ENCODE measurements around the gene CRYBG2. TPM values are rescaled to one million over a fixed set of nuclear protein-coding genes. Genes with fewer than 3 reads are reported as not detected.

The CRYBG2 gene
- total and polyA plus RNA-seq, 2 of the 13 experiments (the other 11 are each of a cell fraction or from before 2014, with no cell fraction given), result 1.3 to 2.9 TPM

GRCh38 chr1:26289158-26290059 lies 64.5 kb downstream of the CRYBG2 start:
- TF ChIP-seq ARID5B (CRISPR knock-in tag; IDR thresholded peaks at IDR 0.05) (no peak), ZNF451 (CRISPR knock-in tag; IDR thresholded peaks at IDR 0.05) (no peak), KMT2A (CRISPR knock-in tag; IDR thresholded peaks at IDR 0.05) (no peak), ATF2 (CRISPR knock-in tag; IDR thresholded peaks at IDR 0.05) (no peak), SP140L (CRISPR knock-in tag; IDR thresholded peaks at IDR 0.05; ENCODE audit: borderline replicate concordance) (no peak), ARHGAP35 (CRISPR knock-in tag; IDR thresholded peaks at IDR 0.05; ENCODE audit: borderline replicate concordance) (no peak), GATAD2A (CRISPR knock-in tag; IDR thresholded peaks at IDR 0.05) (no peak), ZNF296 (CRISPR knock-in tag; conservative IDR thresholded peaks at IDR 0.05) (no peak), TBP (CRISPR knock-in tag; IDR thresholded peaks at IDR 0.05) (no peak), AHR (CRISPR knock-in tag; IDR thresholded peaks at IDR 0.05) (no peak), MXD4 (CRISPR knock-in tag; IDR thresholded peaks at IDR 0.05) (no peak), ELF1 (CRISPR knock-in tag; IDR thresholded peaks at IDR 0.05) (no peak), GPN1 (CRISPR knock-in tag; IDR thresholded peaks at IDR 0.05; ENCODE audit: borderline replicate concordance) (no peak), TOPORS (CRISPR knock-in tag; IDR thresholded peaks at IDR 0.05) (no peak), NONO (IDR thresholded peaks at IDR 0.05) (no peak), NONO (CRISPR knock-in tag; conservative IDR thresholded peaks at IDR 0.05) (no peak), ZNF547 (CRISPR knock-in tag; IDR thresholded peaks at IDR 0.05) (no peak), ZNF44 (CRISPR knock-in tag; IDR thresholded peaks at IDR 0.05) (no peak), SIX1 (CRISPR knock-in tag; IDR thresholded peaks at IDR 0.05; ENCODE audit: borderline replicate concordance) (no peak), ZNF768 (CRISPR knock-in tag; IDR thresholded peaks at IDR 0.05) (no peak)
- H3K9me3 ChIP-seq (ENCODE audit: low read length), result no peaks in the 10 kb centered on the region
- 96% methylated on average over 16 of the region's 21 CpGs for WGBS (ENCODE audit: low lambda C conversion rate)
- intact Hi-C loops (cut with micrococcal nuclease; ENCODE audit: unreplicated experiment), result no loop called here
- in situ Hi-C loops (cut with HindIII; ENCODE audit: extremely low pct_ligation_motif_present, low pct_unique_long_range_greater_than_20kb), result loop anchor here (5.0 kb wide), 1 partner anchor 73 kb away; no protein-coding TSS in a partner anchor
- no peak for ATAC-seq
- H4K20me1 ChIP-seq (ENCODE audit: insufficient read depth, low read length), result no peaks in the 10 kb centered on the region
- no peak overlapping the region for H3K27ac ChIP-seq (ENCODE audit: extremely low read length, insufficient read depth, low read length)
- H3K4me2 ChIP-seq (ENCODE audit: low read depth, low read length), result no peak overlapping the region
- no peak for FAIRE-seq
- H2AFZ ChIP-seq (ENCODE audit: low read length), result no peak overlapping the region
- no peaks in the 10 kb centered on the region for H3K4me1 ChIP-seq (ENCODE audit: insufficient read depth, low read length)
- ChIA-PET CTCF (ENCODE audit: low intra/inter-chr PET ratio, low total read pairs) (no interaction called here), POLR2A (no interaction called here)
- H3K9ac ChIP-seq (ENCODE audit: insufficient read depth, low read depth, low read length), result no peak overlapping the region
- H3K4me3 ChIP-seq (replicated peaks in 1 of 3; ENCODE audit: insufficient read depth in 1 of 3, low read depth in 2 of 3, low read length in 3 of 3), result no peak overlapping the region
- no peaks in the 10 kb centered on the region for H3K36me3 ChIP-seq (replicated peaks in 1 of 2; ENCODE audit: control insufficient read depth in 1 of 2, insufficient read depth in 2 of 2, low read length in 2 of 2)
- H3K79me2 ChIP-seq (ENCODE audit: insufficient read depth, low read length), result no peaks in the 10 kb centered on the region
- BruUV-seq (replicated peaks), result no TSS peak
- no peak for DNase-seq (ENCODE audit: low spot score)
- no peaks in the 10 kb centered on the region for H3K27me3 ChIP-seq (ENCODE audit: control insufficient read depth in 1 of 2, insufficient read depth in 2 of 2, low read length in 2 of 2)
